ENCODE results near the gene ZXDC. TPM values are rescaled to one million over a fixed set of nuclear protein-coding genes. Genes with fewer than 3 reads are reported as not detected.

ZXDC gene
- total RNA-seq, 2 donors from 2014 or later: 30.5 to 31.6 TPM

DNA sequence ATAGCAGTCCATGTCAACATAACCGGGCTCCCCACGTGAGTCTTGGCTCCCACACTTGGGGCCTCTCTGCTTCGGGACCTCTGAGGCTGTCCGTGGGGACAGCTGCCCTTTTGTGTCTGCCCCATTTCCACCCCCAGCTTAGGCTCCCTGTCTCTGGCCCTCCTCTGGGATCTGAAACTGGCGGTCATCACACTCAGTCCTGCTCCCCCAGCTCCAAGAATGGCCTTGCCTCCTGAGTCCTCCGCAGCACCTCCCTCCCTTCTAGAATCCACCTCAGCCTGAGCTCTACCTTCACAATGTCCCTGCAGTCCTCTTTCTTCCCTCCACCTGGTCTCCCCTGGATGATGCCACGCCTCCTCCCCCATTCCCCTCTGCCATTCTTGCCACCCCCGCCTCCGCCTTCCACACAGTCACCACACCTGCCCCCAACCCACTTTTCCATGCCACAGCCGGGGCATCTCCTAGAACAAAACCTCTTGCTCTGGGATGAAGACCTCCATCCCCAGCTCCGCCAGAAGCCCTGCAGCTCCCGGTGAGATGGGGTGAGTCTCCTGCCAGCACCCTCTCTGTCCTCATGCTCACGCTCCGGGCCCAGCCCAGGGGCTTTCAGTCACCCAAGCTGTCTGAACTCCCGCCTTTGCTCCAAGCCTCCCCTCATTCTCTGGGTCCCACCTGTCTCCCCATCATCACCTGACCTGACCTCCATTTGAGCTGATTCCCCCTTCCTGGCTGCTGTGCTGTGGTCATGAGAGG lies 7.0 kb upstream of the ZXDC start:
- 84 to 87% methylated on average over 11 to 15 of the region's 15 CpGs for WGBS, 2 experiments (ENCODE audit: insufficient coverage in 1 of 2, insufficient read length in 1 of 2)
- no peaks in the 10 kb centered on the region for H3K9me3 ChIP-seq (ENCODE audit: control insufficient read depth, low read length)
- H3K4me3 ChIP-seq (ENCODE audit: low read length): no peak overlapping the region
- no peaks in the 10 kb centered on the region for H3K36me3 Mint-ChIP-seq (ENCODE audit: low read depth)
- no peak for DNase-seq
- no peaks in the 10 kb centered on the region for H3K27me3 Mint-ChIP-seq (ENCODE audit: insufficient read depth)
- no peak overlapping the region for H3K4me3 Mint-ChIP-seq
- H3K36me3 ChIP-seq (ENCODE audit: control insufficient read depth, insufficient read depth, low read length): no peaks in the 10 kb centered on the region
- no peak overlapping the region for H3K27ac Mint-ChIP-seq
- H3K4me1 Mint-ChIP-seq: peaks cover 8% of the 10 kb centered on the region
- no peak for TF ChIP-seq CTCF (conservative IDR thresholded peaks at IDR 0.05)
- no peaks in the 10 kb centered on the region for H3K9me3 Mint-ChIP-seq
- no peak overlapping the region for H3K9ac ChIP-seq (ENCODE audit: extremely low read depth, low read length, poor library complexity, severe bottlenecking)
- H3K27me3 ChIP-seq (ENCODE audit: control insufficient read depth, insufficient read depth, low read length, poor library complexity, severe bottlenecking): no peaks in the 10 kb centered on the region
- H3K27ac ChIP-seq (ENCODE audit: low read depth, low read length): no peak overlapping the region
- no peaks in the 10 kb centered on the region for H3K4me1 ChIP-seq (ENCODE audit: control insufficient read depth, insufficient read depth, low read length)

DNA sequence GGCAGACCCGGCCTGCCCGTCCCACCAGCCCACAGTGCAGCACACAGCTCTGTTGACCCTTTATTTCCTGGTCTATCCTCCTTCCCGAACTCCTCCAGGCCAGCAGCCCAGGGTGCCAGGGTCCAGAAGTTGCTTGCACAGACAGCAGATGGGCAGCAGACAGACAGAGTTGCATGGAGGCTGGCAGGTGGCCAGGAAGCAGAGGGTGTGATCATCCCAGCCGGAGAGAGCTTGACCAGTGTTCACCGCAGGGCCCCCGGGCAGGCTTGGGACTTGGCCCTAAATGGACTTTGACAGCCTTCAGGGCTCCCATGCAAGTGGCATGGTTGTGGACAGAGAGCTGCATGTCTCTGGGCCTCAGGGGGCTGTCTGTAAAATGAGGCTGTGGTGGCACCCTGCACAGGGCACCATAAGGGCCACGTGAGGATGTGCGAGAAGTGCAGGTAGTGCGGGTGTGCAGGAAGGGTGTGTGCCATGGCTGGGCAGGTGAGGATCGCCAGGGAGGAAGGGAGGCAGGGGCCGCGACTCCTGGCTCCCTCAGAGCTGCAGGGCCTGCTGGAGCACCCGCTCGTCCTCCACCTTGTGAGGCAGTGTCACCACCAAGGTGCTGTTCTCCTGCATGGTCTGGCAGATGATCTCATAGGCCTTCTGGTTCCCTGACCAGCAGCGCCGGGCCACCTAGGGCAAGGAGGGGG lies 6.3 kb upstream of the ZXDC start:
- TF ChIP-seq CTCF (conservative IDR thresholded peaks at IDR 0.05): no peak
- Mint-ChIP-seq H3K4me1 (peaks cover 10% of the 10 kb centered on the region), H3K4me3 (no peak overlapping the region), H3K9me3 (no peaks in the 10 kb centered on the region), H3K36me3 (ENCODE audit: low read depth) (no peaks in the 10 kb centered on the region), H3K27ac (no peak overlapping the region), H3K27me3 (ENCODE audit: insufficient read depth) (no peaks in the 10 kb centered on the region)
- Histone ChIP-seq H3K27me3 (ENCODE audit: control insufficient read depth, insufficient read depth, low read length, poor library complexity, severe bottlenecking) (no peaks in the 10 kb centered on the region), H3K4me3 (ENCODE audit: low read length) (no peak overlapping the region), H3K27ac (ENCODE audit: low read depth, low read length) (no peak overlapping the region), H3K36me3 (ENCODE audit: control insufficient read depth, insufficient read depth, low read length) (no peaks in the 10 kb centered on the region), H3K9me3 (ENCODE audit: control insufficient read depth, low read length) (no peaks in the 10 kb centered on the region), H3K9ac (ENCODE audit: extremely low read depth, low read length, poor library complexity, severe bottlenecking) (no peak overlapping the region), H3K4me1 (ENCODE audit: control insufficient read depth, insufficient read depth, low read length) (no peaks in the 10 kb centered on the region)
- 93 to 94% methylated on average over 7 to 16 of the region's 16 CpGs for WGBS, 2 experiments (ENCODE audit: insufficient coverage in 1 of 2, insufficient read length in 1 of 2)
- DNase-seq: no peak

GRCh38 chr3:126480861-126481260 lies 5.2 kb upstream of the ZXDC start:
- no peaks in the 10 kb centered on the region for H3K36me3 Mint-ChIP-seq (ENCODE audit: low read depth)
- peaks cover 14% of the 10 kb centered on the region for H3K4me1 Mint-ChIP-seq
- no peak overlapping the region for H3K27ac Mint-ChIP-seq
- no peak overlapping the region for H3K4me3 ChIP-seq (ENCODE audit: low read length)
- H3K27me3 ChIP-seq (ENCODE audit: control insufficient read depth, insufficient read depth, low read length, poor library complexity, severe bottlenecking): no peaks in the 10 kb centered on the region
- no peak for DNase-seq
- H3K9me3 Mint-ChIP-seq: no peaks in the 10 kb centered on the region
- no peak for TF ChIP-seq CTCF (conservative IDR thresholded peaks at IDR 0.05)
- H3K27ac ChIP-seq (ENCODE audit: low read depth, low read length): no peak overlapping the region
- no peaks in the 10 kb centered on the region for H3K36me3 ChIP-seq (ENCODE audit: control insufficient read depth, insufficient read depth, low read length)
- H3K4me3 Mint-ChIP-seq: no peak overlapping the region
- no peaks in the 10 kb centered on the region for H3K4me1 ChIP-seq (ENCODE audit: control insufficient read depth, insufficient read depth, low read length)
- no peak overlapping the region for H3K9ac ChIP-seq (ENCODE audit: extremely low read depth, low read length, poor library complexity, severe bottlenecking)
- no peaks in the 10 kb centered on the region for H3K9me3 ChIP-seq (ENCODE audit: control insufficient read depth, low read length)
- 89 to 93% methylated on average over 6 to 8 of the region's 8 CpGs for WGBS, 2 experiments (ENCODE audit: insufficient coverage in 1 of 2, insufficient read length in 1 of 2)
- H3K27me3 Mint-ChIP-seq (ENCODE audit: insufficient read depth): no peaks in the 10 kb centered on the region
